ENCODE results near the gene AP4B1. TPM values are rescaled to one million over a fixed set of nuclear protein-coding genes. Genes with fewer than 3 reads are reported as not detected.

Gene AP4B1
- total RNA-seq, 2 experiments from 2014 or later: 44.1 to 48.0 TPM

- Histone ChIP-seq H3K27ac (ENCODE audit: low read depth in 1 of 2, low read length in 2 of 2) (no peak overlapping the region), H3K27me3 (ENCODE audit: control insufficient read depth in 1 of 2, insufficient read depth in 2 of 2, low read length in 2 of 2) (no peaks in the 10 kb centered on the region), H3K4me1 (ENCODE audit: insufficient read depth, low read length) (peaks cover 17% of the 10 kb centered on the region), H3K4me3 (ENCODE audit: low read length) (no peak overlapping the region), H3K9me3 (ENCODE audit: control insufficient read depth in 1 of 2, insufficient read depth in 1 of 2, low read length in 2 of 2) (no peaks in the 10 kb centered on the region), H3K36me3 (ENCODE audit: insufficient read depth, low read length) (peaks cover 77% of the 10 kb centered on the region)
- H3K36me3 Mint-ChIP-seq (ENCODE audit: low read depth): peaks cover 96% of the 10 kb centered on the region
- TF ChIP-seq CTCF (IDR thresholded peaks at IDR 0.05): no peak
- no peak for ATAC-seq (ENCODE audit: poor library complexity)
- intact Hi-C loops (cut with DNase I, micrococcal nuclease): no loop called here
- ChIA-PET CTCF (interaction anchor here (1.3 kb wide), 1 partner anchor 48 kb away, joined by 3 read pairs; no protein-coding TSS in a partner anchor), POLR2A (interaction anchor here (1.3 kb wide), 1 partner anchor 26 kb away, joined by 3 read pairs; no protein-coding TSS in a partner anchor)
- no peak overlapping the region for H3K4me3 Mint-ChIP-seq
- no peak for DNase-seq
- H3K27ac Mint-ChIP-seq: peak overlapping the region; percentile 19
- peaks cover 39% of the 10 kb centered on the region for H3K4me1 Mint-ChIP-seq (ENCODE audit: low read depth)
- no peaks in the 10 kb centered on the region for H3K9me3 Mint-ChIP-seq
- H3K27me3 Mint-ChIP-seq: no peaks in the 10 kb centered on the region
These were observed 6.3 kb downstream of the AP4B1 start for GRCh38 chr1:113898241-113898814.

- Mint-ChIP-seq H3K36me3 (ENCODE audit: low read depth) (peaks cover 73% of the 10 kb centered on the region), H3K9me3 (no peaks in the 10 kb centered on the region), H3K27ac (peak overlapping the region; percentile 5), H3K4me3 (no peak overlapping the region), H3K27me3 (no peaks in the 10 kb centered on the region), H3K4me1 (ENCODE audit: low read depth) (peaks cover 16% of the 10 kb centered on the region)
- ATAC-seq (ENCODE audit: poor library complexity) (no peak), DNase-seq (no peak)
- Histone ChIP-seq H3K36me3 (ENCODE audit: insufficient read depth, low read length) (peaks cover 67% of the 10 kb centered on the region), H3K4me1 (ENCODE audit: insufficient read depth, low read length) (no peaks in the 10 kb centered on the region), H3K4me3 (ENCODE audit: low read length) (no peak overlapping the region), H3K9me3 (ENCODE audit: control insufficient read depth in 1 of 2, insufficient read depth in 1 of 2, low read length in 2 of 2) (no peaks in the 10 kb centered on the region), H3K27me3 (ENCODE audit: control insufficient read depth in 1 of 2, insufficient read depth in 2 of 2, low read length in 2 of 2) (no peaks in the 10 kb centered on the region), H3K27ac (ENCODE audit: low read depth in 1 of 2, low read length in 2 of 2) (no peak overlapping the region)
- ChIA-PET CTCF (interaction anchor here (1.2 kb wide), 1 partner anchor 34 kb away, joined by 3 read pairs; the partner anchor contains the start of gene HIPK1), POLR2A (interaction anchor here (2.2 kb wide), 1 partner anchor 8 kb away, joined by 8 read pairs; the partner anchor contains the start of gene AP4B1)
- intact Hi-C loops (cut with DNase I, micrococcal nuclease): no loop called here
- no peak for TF ChIP-seq CTCF (IDR thresholded peaks at IDR 0.05)
These were observed 8.6 kb downstream of the AP4B1 start for GRCh38 chr1:113895961-113896360.

GRCh38 chr1:113895098-113895497, 9.5 kb downstream of the AP4B1 start:
- peaks cover 61% of the 10 kb centered on the region for H3K36me3 ChIP-seq (ENCODE audit: insufficient read depth, low read length)
- POLR2A ChIA-PET: interaction anchor here (2.2 kb wide), 1 partner anchor 9 kb away, joined by 8 read pairs; the partner anchor contains the start of gene AP4B1
- Mint-ChIP-seq H3K27ac (peak overlapping the region; percentile 5), H3K36me3 (ENCODE audit: low read depth) (peaks cover 65% of the 10 kb centered on the region), H3K27me3 (no peaks in the 10 kb centered on the region), H3K9me3 (no peaks in the 10 kb centered on the region), H3K4me1 (ENCODE audit: low read depth) (peaks cover 14% of the 10 kb centered on the region), H3K4me3 (no peak overlapping the region)
- H3K4me3 ChIP-seq (ENCODE audit: low read length): no peak overlapping the region
- DNase-seq (no peak), ATAC-seq (ENCODE audit: poor library complexity) (no peak)
- no peaks in the 10 kb centered on the region for H3K27me3 ChIP-seq (ENCODE audit: control insufficient read depth in 1 of 2, insufficient read depth in 2 of 2, low read length in 2 of 2)
- CTCF ChIA-PET: no interaction called here
- H3K4me1 ChIP-seq (ENCODE audit: insufficient read depth, low read length): no peaks in the 10 kb centered on the region
- H3K9me3 ChIP-seq (ENCODE audit: control insufficient read depth in 1 of 2, insufficient read depth in 1 of 2, low read length in 2 of 2): no peaks in the 10 kb centered on the region
- intact Hi-C loops (cut with DNase I, micrococcal nuclease): no loop called here
- no peak for TF ChIP-seq CTCF (IDR thresholded peaks at IDR 0.05)
- no peak overlapping the region for H3K27ac ChIP-seq (ENCODE audit: low read depth in 1 of 2, low read length in 2 of 2)
